Measurements from ENCODE around the gene CHST1. TPM values are rescaled to one million over a fixed set of nuclear protein-coding genes. Genes with fewer than 3 reads are reported as not detected.

Gene CHST1
- 0.11 TPM in 1 of 2 replicates, not detected in the other for total RNA-seq

DNA sequence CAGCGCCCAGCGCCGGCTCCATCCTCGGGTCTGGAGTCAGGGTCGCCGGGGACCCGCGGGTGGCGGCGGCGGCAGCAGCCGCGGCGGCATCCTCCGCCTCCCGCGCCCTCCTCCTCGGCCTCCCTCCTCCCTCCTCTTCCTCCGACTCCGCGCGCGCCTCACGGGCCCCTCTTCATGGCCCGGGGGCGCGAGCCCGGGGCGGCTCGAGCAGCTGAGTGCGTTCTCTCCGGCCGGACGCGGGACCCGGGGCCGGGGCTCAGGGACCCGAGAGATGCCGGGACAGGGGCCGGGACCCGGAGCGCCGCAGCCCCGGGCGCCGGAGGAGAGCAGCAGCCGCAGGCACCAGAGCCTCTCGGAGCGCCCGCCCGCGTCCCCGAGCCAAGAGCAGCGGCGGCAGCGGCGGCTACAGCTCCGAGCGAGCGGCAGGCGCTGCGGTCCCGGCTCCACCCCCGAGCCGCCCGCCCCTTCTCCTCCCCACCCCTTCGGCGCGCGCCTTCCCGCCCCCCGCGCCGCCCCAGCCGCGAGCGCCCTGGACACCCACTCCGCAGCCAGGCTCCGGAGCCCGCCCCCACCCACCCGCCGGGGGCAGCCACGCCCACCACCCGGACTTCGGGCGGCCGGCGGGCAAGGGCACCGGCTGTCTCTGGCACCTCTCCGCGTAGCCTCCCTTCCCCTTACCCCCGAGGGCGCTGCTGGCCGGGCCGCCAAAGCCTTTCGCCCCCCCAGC lies at the start of gene CHST1:
CHST1 (minus strand) TSS at position 417 of the 727 bp plus-strand sequence. CDS start 14,699 bp downstream, outside the sequence.
- intact Hi-C loops (cut with micrococcal nuclease), result no loop called here

DNA sequence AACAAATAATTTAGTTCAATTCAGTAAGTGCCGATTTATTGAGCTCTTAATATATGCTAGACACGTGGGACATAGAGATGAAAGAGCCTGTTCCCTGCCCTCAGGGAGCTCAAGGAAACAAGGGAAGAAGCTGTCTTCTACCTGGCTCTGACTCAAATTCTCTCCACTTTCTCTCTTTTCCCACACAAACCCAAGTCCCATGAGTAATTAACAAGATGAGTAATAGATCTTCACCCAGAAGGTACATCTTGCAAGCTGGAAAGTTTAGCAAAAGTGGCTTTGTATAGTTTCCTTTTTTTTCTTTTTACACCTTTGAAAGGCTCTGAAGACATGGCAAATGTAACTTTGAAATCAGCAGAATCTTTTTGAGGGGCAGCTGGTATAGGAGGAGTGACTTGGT lies 48.2 kb upstream of the CHST1 start:
- intact Hi-C loops (cut with micrococcal nuclease), result no loop called here

GRCh38 chr11:45710561-45710960 lies 45.1 kb upstream of the CHST1 start:
- intact Hi-C loops (cut with micrococcal nuclease), result no loop called here

- intact Hi-C loops (cut with micrococcal nuclease), result no loop called here
These were observed 43.7 kb upstream of the CHST1 start for GRCh38 chr11:45708887-45709663.

DNA sequence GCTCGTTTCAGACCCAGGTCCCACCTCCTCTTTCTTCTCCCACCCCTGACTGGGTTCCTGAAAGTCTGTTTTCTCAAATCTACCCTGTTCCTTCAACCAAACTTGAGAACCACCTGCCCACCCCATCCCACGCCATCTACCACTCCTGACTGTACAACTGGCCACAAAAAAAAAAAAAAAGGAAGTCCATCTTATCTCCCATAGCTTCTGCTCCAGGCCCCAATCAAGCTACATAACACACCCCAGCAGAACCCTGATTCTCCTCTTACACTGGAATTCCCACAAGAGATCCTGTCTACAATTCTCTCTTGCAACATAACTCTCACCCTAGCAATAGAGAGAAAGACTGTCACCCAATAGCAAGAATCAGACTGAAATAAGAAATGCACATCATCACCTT lies 39.2 kb upstream of the CHST1 start:
- intact Hi-C loops (cut with micrococcal nuclease), result no loop called here

GRCh38 chr11:45704133-45704532 lies 38.7 kb upstream of the CHST1 start:
- intact Hi-C loops (cut with micrococcal nuclease), result no loop called here

- intact Hi-C loops (cut with micrococcal nuclease), result no loop called here
These were observed 37.1 kb upstream of the CHST1 start for GRCh38 chr11:45702511-45702910.

- intact Hi-C loops (cut with micrococcal nuclease), result no loop called here
These were observed 33.5 kb upstream of the CHST1 start for GRCh38 chr11:45698777-45699497.

- intact Hi-C loops (cut with micrococcal nuclease), result no loop called here
These were observed 27.5 kb upstream of the CHST1 start for GRCh38 chr11:45692808-45693453.

DNA sequence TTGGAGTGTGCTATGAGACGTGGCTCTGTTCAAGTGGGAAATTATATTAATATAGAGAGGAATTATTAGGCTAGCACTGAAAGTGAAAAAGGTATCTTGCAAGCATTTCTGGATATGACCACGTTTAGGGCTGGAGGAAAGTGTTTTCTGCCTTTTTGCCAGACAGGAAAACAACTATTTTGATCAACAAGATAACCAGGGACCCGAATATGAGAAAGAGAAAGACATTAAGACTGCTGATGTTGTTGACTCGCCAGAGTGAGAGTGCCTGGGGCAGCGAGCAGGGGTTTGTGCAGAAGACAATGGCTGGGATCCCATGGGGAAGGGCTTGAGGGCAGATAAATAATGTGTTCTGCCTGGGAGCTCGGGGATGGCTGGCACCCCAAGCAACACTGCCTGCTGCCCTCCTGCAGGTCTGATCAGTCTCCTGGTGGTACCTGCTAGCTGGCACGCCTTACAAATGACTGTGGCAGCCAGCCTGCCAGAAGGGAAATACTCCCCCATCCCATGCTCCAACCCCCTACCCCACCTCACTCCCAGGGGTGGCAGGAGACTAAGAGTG lies 23.1 kb upstream of the CHST1 start:
- intact Hi-C loops (cut with micrococcal nuclease), result no loop called here

DNA sequence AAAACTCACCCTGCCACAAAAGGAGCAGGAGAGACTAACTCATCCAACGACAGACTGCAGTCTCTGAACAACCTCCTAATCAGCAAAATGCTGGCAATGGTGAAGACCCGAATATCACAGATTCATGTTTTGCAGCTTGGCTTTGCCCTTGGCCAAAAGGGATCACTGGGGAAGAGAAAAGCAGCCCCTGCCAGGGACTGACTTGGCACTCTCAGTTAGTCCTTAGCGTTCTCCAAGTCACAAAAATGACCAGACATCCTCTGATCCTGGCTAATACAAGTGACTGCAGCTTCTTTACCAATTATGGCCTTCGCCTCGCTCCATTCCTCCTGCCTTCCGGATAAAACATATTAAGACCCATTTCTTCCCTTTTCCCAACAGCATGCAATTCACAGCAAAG lies 22.4 kb upstream of the CHST1 start:
- intact Hi-C loops (cut with micrococcal nuclease), result no loop called here

- intact Hi-C loops (cut with micrococcal nuclease), result no loop called here
These were observed 20.6 kb upstream of the CHST1 start for GRCh38 chr11:45685964-45686537.

DNA sequence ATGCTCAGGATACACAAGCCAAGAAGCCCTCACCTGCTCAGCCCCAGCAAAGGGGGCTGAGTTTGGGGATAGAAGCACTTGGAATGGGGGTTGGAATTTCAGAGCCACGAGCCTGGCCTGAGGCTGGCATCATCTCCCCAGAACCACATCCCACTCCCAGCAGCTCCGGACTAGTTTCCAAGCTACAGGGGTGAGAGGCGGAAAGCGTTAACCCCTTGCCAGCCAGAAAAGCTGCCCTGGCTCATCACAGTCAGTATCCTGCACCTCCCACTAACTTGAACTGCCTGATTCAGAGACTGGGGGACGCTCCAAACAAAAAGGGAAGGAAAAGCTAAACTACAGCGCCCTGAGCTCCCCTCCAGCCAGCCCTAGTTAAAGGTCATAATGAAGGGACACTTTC lies 19.0 kb upstream of the CHST1 start:
- intact Hi-C loops (cut with micrococcal nuclease), result no loop called here

GRCh38 chr11:45683271-45684058 lies 18.0 kb upstream of the CHST1 start:
- intact Hi-C loops (cut with micrococcal nuclease), result no loop called here

- intact Hi-C loops (cut with micrococcal nuclease), result no loop called here
These were observed 14.4 kb upstream of the CHST1 start for GRCh38 chr11:45679806-45680205.

DNA sequence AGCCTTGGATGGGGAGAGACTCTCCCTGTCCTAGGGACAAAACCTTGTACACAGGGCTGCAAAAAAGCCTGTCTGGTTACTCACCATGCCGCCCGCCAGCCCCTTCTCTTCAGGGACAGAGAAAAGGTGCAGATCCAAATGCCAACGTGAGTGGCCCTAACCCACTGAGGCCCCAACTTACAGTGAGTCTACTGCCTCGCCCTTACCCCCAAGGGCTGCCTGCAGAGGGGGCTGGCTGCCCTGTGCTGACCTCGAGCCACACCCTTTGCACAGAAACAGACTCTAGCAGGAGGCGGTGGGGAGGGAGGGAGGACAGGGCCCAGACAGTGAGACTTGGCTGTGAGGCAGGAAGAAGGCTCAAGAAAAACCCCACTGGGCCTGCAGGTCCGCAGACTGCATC lies 13.6 kb upstream of the CHST1 start:
- intact Hi-C loops (cut with micrococcal nuclease), result no loop called here

GRCh38 chr11:45677770-45678512 lies 12.5 kb upstream of the CHST1 start:
- intact Hi-C loops (cut with micrococcal nuclease), result no loop called here

DNA sequence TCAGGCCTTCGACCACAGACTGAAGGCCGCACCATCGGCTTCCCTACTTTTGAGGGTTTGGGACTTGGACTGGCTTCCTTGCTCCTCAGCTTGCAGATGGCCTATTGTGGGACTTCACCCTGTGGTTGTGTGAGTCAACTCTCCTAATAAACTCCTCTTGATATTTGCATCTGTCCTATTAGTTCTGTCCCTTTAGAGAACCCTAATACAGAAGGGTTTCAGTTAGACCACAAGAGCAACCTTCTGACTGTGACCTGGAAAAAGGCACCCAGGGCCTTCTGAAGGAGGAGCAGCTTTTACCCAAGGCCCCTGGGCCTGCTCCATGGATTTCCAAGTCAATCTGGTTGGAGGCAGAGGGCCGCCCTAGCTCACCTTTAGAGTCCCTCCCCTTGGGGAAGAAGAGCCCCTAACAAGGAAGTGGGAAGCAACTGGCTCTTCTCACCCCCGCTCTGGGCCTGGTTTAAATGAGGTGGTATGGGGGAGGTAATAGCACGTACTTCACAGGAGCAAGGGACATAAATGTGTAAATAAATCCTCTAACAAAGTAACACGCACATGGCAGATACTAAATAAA lies 11.2 kb upstream of the CHST1 start:
- intact Hi-C loops (cut with micrococcal nuclease), result no loop called here

- intact Hi-C loops (cut with micrococcal nuclease), result no loop called here
These were observed 10.2 kb upstream of the CHST1 start for GRCh38 chr11:45675646-45676045.
